NCI-H2107 treated with DMSO at 0.1 percent for 48 hours (cell line): ENCODE results near the gene OR5H2.

Source experiments
- DNase-seq: peaks from one replicate; lab custom pipeline; 2025; ENCODE audit not compliant: unreplicated experiment; lab: John Stamatoyannopoulos, UW

The OR5H2 gene

GRCh38 chr3:98329392-98330124 lies 47.3 kb downstream of the OR5H2 start:
- DNase-seq = peak; percentile 39

GRCh38 chr3:98331329-98331728 lies 49.0 kb downstream of the OR5H2 start:
- DNase-seq = no peak
